GM21717 (cell line): ENCODE measurements around the gene CASD1.

ENCODE experiments used
- ATAC-seq: cut with Tn5 transposase; IDR thresholded peaks from one replicate; pipeline ENCODE4 v1.9.1; 2021; ENCODE audit warnings: mild to moderate bottlenecking, moderate library complexity; ENCODE audit not compliant: unreplicated experiment

The CASD1 gene

DNA sequence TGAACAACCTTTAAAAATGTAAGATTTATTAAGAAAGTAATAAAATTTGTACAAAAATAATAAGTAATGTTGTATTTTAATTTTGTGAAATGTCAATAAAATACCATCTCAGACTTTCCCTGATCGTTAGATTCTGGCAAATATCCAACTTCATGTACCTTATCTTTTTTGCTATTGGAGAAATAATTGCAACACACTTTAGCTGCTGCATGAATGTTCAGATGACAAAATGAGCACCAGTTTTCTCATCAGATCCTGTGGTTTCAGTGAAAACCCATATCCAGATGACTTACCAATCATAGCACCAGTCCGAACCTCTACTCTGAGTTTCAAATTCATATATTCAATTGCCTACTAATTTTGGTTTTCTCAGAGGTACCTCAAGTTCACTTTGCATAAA, 69.9 kb downstream of the CASD1 start:
- ATAC-seq: no peak

GRCh38 chr7:94580601-94581000, 71.0 kb downstream of the CASD1 start:
- no peak for ATAC-seq

DNA sequence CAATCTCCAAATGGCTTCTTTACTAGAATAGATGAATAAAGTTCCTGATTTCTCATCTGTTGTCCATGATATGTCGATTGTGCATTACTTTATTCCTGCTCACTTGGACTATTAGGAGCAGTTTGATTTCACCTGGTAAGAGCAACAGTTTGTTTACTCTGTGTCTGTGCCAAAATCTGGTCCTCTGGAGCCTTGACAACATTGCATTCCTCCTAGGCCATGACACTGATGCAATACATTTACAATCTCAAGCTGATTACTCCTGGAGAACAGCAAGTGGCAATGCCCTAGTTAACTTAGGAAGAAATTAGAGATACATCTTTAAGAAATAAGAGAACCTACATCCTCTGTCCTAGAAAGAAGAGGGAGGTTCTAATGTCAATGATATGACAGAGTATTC, 74.5 kb downstream of the CASD1 start:
- ATAC-seq: no peak

GRCh38 chr7:94588075-94588474, 78.5 kb downstream of the CASD1 start:
- no peak for ATAC-seq

DNA sequence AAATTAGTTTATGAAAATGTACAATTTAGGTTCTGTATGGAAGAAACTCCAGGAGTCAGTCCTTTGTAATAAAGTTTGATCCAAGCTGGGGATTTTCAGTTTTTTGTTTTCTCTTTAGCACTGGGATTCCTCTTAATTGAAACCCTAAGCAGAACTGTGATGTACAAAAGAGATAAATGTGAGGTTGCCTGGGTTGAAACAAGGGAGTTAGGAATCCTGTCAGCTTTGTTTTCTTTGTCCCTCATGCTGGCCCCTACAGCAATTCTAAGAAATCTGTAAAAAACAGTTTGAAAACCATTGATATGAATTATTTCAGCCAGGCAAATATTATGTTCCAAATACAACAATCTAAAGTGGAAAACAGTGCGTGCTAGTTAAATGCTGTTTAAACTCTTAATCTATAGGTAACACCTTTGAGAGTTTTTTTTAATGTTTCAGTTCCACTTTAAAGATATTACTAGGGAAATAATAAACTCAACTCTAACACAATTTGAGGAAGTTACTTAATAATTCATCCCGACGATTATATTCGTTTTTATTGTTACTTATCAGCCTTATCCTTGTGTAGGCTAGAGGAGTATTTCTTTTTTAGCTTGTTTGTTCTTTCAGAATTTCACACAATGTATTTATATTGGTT, 81.0 kb downstream of the CASD1 start:
- ATAC-seq: no peak

- ATAC-seq: no peak
These were observed 81.6 kb downstream of the CASD1 start for GRCh38 chr7:94591176-94591575.

DNA sequence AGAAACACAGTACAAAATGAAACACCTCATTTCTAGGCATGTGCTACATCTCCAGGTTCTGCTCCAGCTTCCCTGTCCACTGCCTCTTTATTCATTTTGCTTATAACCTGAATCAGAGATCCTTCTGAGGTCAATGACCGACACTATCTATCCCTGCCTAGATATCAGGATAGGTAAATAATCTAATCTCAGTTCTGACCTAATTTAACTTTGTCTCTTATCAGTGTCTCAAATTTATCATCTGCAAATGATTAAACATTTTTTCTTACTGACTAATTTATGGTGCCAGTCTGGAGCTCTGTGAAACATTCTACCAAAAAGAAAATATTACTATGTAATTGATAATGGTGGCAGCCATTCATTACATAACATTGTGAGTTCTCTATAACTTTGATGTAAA, 85.3 kb downstream of the CASD1 start:
- ATAC-seq: no peak

DNA sequence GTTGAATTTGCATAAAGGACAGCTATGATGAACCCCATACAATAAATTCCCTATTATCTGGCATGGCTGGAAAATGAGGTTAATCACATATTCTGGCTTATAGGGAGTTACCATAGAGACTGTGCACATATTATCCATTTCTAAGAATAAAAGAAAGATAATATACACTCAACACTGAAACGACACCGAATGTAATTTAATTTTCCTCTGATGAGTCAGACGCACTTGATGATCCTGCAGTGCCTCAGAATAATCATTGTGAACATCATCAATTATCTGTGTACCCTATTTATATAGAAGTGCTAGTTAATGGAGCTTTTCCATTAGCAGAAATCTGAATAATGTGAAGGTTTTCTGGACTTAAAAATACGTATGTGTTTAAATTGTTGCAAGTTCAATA, 86.1 kb downstream of the CASD1 start:
- no peak for ATAC-seq

DNA sequence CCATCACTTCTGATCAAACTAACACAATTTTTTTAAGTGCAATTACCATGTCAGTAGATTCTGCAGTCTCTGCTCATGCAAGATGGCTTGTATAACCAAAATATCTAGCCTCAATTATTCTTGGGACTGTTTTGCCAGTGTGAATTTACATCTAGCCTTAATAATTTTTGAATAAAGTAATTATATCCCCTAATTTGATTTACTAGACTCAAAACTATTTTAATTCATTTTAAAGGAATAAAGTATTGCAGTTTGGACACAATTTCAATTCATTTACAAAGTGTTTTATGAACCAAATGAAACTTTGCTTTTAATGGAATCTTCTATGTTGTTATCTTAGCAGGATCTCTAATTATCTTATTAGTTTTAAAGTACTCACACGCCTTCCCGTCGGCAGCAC, 90.7 kb downstream of the CASD1 start:
- ATAC-seq: no peak

DNA sequence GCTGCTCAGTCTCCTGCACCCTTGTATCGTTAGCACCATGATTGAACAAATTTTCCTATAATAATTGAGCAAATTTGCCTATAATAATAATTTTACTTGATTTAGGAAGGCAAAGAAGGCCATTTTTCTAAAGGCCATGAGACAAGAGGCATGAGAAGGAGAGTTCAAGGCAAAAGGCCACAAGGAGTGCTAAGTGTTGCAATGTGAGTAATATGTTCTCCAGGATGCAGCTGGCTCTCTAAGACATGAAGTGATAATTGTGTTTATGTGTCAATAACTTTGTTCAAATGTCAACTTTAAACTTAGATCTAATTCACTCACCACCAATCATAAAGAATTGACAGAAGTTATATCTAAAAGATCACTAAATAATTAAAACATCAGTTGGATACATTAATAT, 92.6 kb downstream of the CASD1 start:
- ATAC-seq: no peak

DNA sequence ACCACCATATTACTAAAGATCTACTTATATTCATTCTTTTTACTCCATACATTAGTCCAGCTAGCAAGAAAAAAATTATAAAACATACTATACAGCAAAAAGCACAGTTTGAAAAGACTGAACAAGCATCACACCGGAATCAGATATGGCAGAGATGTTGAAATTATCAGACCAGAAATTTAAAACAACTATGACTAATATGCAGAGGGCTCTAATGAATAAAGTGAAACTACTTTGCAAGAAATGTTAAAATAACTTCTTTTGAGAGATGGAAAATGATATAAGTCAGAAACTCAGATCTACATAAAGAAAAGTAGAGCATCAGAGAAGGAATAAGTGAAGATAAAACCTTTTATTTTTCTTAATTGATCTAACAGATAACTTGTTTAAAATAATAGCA, 95.4 kb downstream of the CASD1 start:
- ATAC-seq: peak; percentile 52
